Glomerular visceral epithelial cell (primary cell): ENCODE measurements around the gene GPN1.
"Not testable (repeated sequence)": the region's sequence is repeated elsewhere in the genome, so short reads cannot be mapped to it uniquely, and the experiment has no call there.

ENCODE experiments used
- DNase-seq: peaks from one replicate; pipeline ENCODE4 v3.0.0-alpha.2; 2016; ENCODE audit errors: extremely low spot score

The GPN1 gene

DNA sequence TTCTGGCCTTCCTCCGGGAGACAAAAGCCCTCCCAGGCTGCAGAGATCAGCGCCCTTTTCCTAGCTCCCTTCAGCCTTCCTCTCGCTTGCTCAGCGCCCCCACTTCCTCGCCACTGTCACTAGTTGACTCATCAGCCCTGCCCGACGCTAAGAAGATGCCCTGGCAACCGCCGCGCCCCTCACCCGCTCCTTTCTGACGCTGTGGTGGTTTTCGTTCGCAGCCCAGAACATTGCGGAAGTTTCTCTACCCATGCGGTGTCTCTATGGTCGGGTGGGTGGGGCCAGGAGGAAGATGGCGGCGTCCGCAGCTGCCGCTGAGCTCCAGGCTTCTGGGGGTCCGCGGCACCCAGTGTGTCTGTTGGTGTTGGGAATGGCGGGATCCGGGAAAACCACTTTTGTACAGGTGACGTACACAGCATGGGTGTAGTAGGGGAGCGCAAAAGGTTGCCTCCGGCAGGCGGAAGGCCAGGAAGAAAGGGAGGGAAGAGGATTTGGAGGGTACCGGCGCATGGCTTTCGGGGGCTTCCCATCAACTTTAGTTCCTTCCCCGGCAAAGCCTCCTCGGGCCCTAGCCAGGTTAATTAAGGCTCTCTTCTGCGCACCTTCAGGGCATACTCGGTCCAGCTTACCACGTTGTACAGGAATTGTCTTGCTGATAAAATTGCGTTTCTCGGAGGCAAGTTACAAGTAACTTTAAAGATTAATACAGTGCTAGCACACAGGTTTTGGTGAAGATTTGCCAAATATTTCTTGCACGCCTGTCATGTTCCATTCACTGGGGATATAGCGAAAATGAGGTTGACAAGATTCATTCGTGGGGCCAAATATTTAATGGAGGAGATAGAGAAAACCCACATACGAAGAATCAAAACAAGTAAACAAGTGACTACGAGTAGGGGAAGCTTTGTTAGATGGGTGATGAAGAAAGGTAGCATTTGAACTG, at the start of gene GPN1, which contains the start of gene CCDC121:
Gene GPN1 (plus strand): TSS at position 284 of the 943 bp plus-strand sequence. CDS start 9 bp downstream, at position 293.
Gene CCDC121 (minus strand): TSS at position 246 of the 943 bp plus-strand sequence. CDS start 1,213 bp downstream, outside the sequence.
- DNase-seq, result peak; percentile 94

DNA sequence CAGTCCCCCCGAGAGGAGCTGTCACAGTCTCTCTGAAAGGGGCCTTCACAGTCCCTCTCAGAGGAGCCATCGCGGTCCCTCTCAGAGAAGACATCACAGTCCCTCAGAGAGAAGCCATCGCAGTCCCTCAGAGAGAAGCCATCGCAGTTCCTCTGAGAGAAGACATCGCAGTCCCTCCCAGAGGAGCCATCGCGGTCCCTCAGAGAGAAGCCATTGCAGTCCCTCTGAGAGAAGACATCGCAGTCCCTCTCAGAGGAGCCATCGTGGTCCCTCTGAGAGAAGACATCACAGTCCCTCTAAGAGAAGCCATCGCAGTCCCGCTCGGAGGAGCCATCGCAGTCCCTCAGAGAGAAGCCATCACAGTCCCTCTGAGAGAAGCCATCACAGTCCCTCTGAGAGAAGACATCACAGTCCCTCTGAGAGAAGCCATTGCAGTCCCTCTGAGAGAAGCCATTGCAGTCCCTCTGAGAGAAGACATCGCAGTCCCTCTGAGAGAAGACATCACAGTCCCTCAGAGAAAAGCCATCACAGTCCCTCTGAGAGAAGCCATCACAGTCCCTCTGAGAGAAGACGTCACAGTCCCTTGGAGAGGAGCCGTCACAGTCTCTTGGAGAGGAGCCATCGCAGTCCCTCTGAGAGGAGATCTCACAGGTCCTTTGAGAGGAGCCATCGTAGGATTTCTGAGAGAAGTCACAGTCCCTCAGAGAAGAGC, 47.3 kb upstream of the GPN1 start:
- DNase-seq, result no peak

GRCh38 chr2:27582129-27582694, 46.6 kb upstream of the GPN1 start:
- DNase-seq, result no peak

- peak; percentile 90 for DNase-seq
Observed at GRCh38 chr2:27582695-27583389, 46.0 kb upstream of the GPN1 start, which contains the start of gene ZNF512. Gene ZNF512 (plus strand): TSS chr2:27583042. CDS start chr2:27583113, 71 bp downstream.

DNA sequence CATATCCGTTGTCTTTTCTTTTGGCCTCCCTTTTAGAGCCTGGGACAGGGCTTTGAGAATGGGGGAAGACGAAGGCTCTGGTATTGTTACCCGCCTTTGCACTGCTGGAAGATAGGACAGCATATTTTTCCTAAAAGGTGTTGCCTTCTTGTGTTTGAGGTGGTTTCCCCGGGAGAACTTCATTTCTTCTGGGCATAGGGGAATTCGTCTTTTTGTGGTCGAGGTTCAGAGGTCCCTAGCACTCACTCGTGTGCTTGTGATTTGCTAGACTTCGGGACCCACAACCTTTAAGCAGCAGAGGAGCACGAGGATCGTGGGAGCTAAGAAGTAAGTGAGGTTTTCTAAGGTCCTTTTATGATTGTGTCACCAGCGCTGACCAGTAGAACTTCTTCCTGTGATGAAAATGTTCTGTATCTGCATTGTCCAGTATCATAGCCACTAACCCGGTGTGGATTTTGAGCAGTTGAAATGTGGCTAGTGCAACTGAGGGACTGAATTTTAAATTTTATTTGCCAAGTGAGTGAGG, 45.4 kb upstream of the GPN1 start:
- peak; percentile 7 for DNase-seq

GRCh38 chr2:27584597-27584996, 44.3 kb upstream of the GPN1 start:
- DNase-seq, result no peak

DNA sequence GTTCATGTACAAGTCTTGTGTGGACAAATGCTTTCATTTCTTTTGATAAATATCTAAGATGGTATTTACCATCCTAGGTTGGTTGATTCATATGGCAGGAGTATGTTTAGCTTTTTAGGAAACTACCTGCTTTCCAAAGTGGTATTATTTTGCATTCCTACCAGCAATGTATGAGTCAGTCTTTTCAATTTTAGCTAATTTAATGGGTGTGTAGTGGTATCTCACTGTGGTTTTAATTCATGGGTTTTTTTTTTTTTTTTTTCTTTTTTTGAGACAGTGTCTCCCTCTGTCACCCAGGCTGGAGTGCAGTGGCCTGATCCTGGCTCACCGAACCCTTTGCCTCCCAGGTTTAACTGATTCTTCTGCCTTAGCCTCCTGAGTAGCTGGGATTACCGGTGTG, 41.8 kb upstream of the GPN1 start:
- no peak for DNase-seq

DNA sequence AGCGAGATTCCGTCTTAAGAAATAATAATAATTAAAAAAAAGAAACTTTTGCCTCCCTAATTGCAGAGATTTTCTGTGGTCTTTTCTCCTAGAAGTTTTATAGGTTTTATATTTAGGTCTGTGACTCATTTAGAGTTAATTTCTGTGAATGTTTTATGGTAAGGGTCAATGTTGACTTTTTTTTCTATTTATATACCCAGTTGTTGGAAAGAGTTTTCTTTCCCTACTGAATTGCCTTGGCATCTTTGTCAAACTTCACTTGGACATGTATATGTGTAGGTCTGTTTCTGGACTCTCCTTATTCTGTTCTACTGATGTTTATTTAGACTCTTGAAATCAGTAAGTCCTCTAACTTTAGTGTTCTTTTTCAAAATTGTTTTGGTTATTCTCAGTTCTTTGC, 40.5 kb upstream of the GPN1 start:
- DNase-seq, result no peak

- no peak for DNase-seq
Observed at GRCh38 chr2:27591745-27592144, 37.1 kb upstream of the GPN1 start.

- no peak for DNase-seq
Observed at GRCh38 chr2:27593240-27593639, 35.6 kb upstream of the GPN1 start.

DNA sequence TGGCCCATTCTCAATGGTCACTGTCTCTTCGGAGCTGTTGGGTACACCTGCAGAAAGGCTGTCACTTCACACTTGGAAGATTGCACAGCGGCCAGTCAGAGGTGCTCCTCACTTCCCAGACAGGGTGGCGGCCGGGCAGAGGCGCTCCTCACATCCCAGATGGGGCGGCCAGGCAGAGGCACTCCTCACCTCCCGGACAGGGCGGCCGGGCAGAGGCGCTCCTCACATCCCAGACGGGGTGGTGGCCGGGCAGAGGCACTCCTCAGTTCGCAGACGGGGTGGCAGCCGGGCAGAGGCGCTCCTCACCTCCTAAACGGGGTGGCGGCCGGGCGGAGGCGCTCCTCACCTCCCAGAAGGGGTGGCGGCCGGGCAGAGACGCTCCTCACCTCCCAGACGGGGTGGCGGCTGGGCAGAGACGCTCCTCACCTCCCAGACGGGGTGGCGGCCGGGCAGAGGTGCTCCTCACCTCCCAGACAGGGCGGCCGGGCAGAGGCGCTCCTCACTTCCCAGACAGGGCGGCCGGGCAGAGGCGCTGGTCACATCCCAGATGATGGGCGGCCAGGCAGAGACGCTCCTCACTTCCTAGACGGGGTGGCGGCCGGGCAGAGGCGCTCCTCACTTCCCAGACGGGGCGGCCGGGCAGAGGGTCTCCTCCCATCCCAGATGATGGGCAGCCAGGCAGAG, 34.7 kb upstream of the GPN1 start:
- DNase-seq, result not testable (repeated sequence)

- not testable (repeated sequence) for DNase-seq
Observed at GRCh38 chr2:27595412-27595811, 33.4 kb upstream of the GPN1 start.

DNA sequence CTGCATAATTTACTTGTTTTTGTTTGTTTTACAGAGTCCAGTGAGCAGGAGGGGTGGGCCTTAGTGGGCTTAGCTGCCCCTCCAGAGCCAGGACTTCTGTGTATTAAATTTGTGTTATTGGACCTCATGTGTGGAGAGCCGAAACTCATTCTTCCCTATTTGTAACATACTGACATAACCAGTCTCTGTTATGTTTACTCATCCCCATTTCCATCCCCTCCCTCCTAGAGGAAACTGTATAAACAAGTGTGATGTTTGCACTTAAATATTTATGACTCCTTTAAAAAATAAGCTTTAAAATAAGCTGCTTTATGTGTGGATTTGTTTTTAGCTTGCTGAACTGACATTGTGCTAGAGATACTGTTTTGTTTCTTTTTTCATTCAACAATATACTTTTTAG, 32.2 kb upstream of the GPN1 start:
- no peak for DNase-seq

DNA sequence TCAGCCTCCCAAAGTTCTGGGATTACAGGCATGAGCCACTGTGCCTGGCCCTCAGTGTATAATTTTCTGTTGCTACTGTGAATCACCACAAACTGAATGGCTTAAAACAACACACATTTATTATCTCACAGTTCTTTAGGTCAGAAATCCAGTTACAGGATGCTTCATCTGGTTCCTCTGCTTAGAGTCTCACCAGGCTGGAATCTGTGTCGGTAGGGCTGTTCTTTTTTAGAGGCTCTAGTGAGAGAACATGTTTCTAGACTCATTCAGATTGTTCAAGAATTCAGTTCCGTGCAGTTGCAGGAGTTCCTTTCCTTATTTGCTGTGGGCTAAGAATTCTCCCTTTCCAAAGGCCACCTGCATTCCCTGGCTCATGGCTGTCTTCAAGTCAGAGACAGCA, 22.2 kb upstream of the GPN1 start:
- no peak for DNase-seq

DNA sequence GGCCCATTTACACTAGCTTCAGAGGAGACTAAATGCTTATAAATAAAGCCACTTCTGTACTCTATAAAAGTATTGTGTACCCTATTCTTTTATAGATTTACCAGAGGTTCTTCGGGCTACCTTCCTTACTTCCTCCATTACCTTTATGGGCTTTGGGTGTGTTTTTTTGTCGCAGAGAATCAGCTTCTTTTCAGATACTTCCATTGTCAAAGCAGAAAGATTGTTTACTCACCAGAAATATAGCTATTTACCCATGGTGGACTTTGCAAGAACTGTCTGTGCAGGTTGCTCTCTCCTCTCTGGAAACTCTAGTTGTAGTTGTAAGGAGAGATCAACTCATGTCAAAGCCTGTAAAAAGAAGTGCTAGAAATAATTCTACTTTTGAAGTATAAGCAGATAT, 14.9 kb upstream of the GPN1 start:
- no peak for DNase-seq

- no peak for DNase-seq
Observed at GRCh38 chr2:27615316-27615715, 13.5 kb upstream of the GPN1 start.

DNA sequence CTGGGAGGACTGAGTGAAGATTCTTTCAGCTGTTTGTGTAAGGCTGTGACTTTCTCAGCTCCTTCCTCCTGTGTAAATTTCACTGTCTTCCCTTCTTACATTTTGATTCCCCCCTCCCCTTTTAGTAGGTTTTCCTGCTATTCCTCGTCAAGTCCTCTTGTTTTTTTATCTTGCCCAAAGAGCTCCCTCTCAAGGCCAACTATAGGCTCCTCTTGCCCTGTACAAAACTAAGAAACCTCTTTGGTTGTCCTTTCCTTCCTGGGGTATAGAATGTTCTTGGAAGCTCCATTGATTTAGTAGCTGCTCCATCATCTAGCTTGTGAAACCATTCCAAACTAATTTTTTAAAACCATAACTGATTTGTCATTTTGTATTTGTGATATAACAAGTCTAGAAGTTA, 7.3 kb upstream of the GPN1 start:
- no peak for DNase-seq

- DNase-seq, result peak; percentile 74
Observed at GRCh38 chr2:27622921-27623384, 5.9 kb upstream of the GPN1 start.

GRCh38 chr2:27624943-27625342, 3.9 kb upstream of the GPN1 start:
- DNase-seq, result no peak

DNA sequence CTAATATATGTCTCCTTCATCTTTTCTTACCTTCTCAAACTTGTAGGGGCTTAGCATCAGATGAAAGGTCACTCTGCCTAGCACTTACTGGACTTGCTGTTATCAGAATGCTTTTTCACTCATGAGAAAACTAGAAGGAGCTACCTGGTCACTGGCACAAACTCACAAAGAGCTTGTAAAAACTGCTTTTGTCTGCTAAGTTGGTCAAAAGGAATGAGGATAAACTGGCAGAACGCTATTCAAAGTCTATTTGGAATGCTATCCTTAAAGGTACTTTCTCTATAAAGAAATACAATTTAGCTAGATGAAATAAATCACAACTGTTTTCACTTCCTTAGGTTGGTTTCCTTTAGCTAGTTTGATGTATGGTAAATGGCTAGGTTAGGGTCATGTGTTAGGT, 2.5 kb upstream of the GPN1 start:
- not testable (repeated sequence) for DNase-seq

- DNase-seq, result peak; percentile 16
Observed at GRCh38 chr2:27626921-27627320, 1.9 kb upstream of the GPN1 start.
